ENCODE measurements around the gene KRTAP16-1.

The KRTAP16-1 gene

GRCh38 chr17:41333098-41333497 lies 24.0 kb upstream of the KRTAP16-1 start:
- TF ChIP-seq CTCF (conservative IDR thresholded peaks at IDR 0.05; ENCODE audit: low read length), result no peak
- TF ChIP-seq EZH2phosphoT487 (IDR thresholded peaks at IDR 0.05; ENCODE audit: borderline replicate concordance), result no peak
- no peak overlapping the region for H3K4me2 ChIP-seq (ENCODE audit: low read depth, low read length, poor library complexity, severe bottlenecking)
- H3K4me1 ChIP-seq (ENCODE audit: insufficient read depth, low read length, poor library complexity, severe bottlenecking), result no peaks in the 10 kb centered on the region
- no peaks in the 10 kb centered on the region for H3K9me3 ChIP-seq (ENCODE audit: insufficient read depth, low read depth, low read length)
- H3K36me3 ChIP-seq (ENCODE audit: insufficient read depth, low read length), result no peaks in the 10 kb centered on the region
- H4K20me1 ChIP-seq (ENCODE audit: insufficient read depth, low read length, poor library complexity, severe bottlenecking), result no peaks in the 10 kb centered on the region
- H3K27me3 ChIP-seq (ENCODE audit: insufficient read depth, low read length, poor library complexity, severe bottlenecking), result no peaks in the 10 kb centered on the region
- no peak overlapping the region for H2AFZ ChIP-seq (ENCODE audit: low read length)
- no peaks in the 10 kb centered on the region for H3K79me2 ChIP-seq (ENCODE audit: insufficient read depth, low read length)
- H3F3A ChIP-seq (ENCODE audit: low read depth), result no peaks in the 10 kb centered on the region
- H3K9me2 ChIP-seq (replicated peaks; ENCODE audit: low read depth, low read length), result no peaks in the 10 kb centered on the region
- no peak overlapping the region for H3K9ac ChIP-seq (ENCODE audit: low read depth, low read length, poor library complexity, severe bottlenecking)
- H3K4me3 ChIP-seq (ENCODE audit: low read length, poor library complexity, severe bottlenecking), result no peak overlapping the region

- H3K36me3 ChIP-seq (ENCODE audit: insufficient read depth, low read length), result no peaks in the 10 kb centered on the region
- no peaks in the 10 kb centered on the region for H4K20me1 ChIP-seq (ENCODE audit: insufficient read depth, low read length, poor library complexity, severe bottlenecking)
- H3K9me3 ChIP-seq (ENCODE audit: insufficient read depth, low read depth, low read length), result no peaks in the 10 kb centered on the region
- no peak overlapping the region for H3K4me3 ChIP-seq (ENCODE audit: low read length, poor library complexity, severe bottlenecking)
- no peak overlapping the region for H3K4me2 ChIP-seq (ENCODE audit: low read depth, low read length, poor library complexity, severe bottlenecking)
- H3K9ac ChIP-seq (ENCODE audit: low read depth, low read length, poor library complexity, severe bottlenecking), result no peak overlapping the region
- no peaks in the 10 kb centered on the region for H3K4me1 ChIP-seq (ENCODE audit: insufficient read depth, low read length, poor library complexity, severe bottlenecking)
- no peaks in the 10 kb centered on the region for H3K27me3 ChIP-seq (ENCODE audit: insufficient read depth, low read length, poor library complexity, severe bottlenecking)
- H3K9me2 ChIP-seq (replicated peaks; ENCODE audit: low read depth, low read length), result no peaks in the 10 kb centered on the region
- no peaks in the 10 kb centered on the region for H3K79me2 ChIP-seq (ENCODE audit: insufficient read depth, low read length)
- no peaks in the 10 kb centered on the region for H3F3A ChIP-seq (ENCODE audit: low read depth)
- TF ChIP-seq EZH2phosphoT487 (IDR thresholded peaks at IDR 0.05; ENCODE audit: borderline replicate concordance) (no peak), CTCF (conservative IDR thresholded peaks at IDR 0.05; ENCODE audit: low read length) (no peak)
- no peak overlapping the region for H2AFZ ChIP-seq (ENCODE audit: low read length)
Measured at GRCh38 chr17:41332239-41332638, 23.1 kb upstream of the KRTAP16-1 start.

GRCh38 chr17:41331606-41332005 lies 22.5 kb upstream of the KRTAP16-1 start:
- Histone ChIP-seq H3K79me2 (ENCODE audit: insufficient read depth, low read length) (no peaks in the 10 kb centered on the region), H3F3A (ENCODE audit: low read depth) (no peaks in the 10 kb centered on the region)

More at GRCh38 chr17:41331606-41332005, 22.5 kb upstream of the KRTAP16-1 start:
- Histone ChIP-seq H3K4me1 (ENCODE audit: insufficient read depth, low read length, poor library complexity, severe bottlenecking) (no peaks in the 10 kb centered on the region), H3K4me3 (ENCODE audit: low read length, poor library complexity, severe bottlenecking) (no peak overlapping the region), H3K27me3 (ENCODE audit: insufficient read depth, low read length, poor library complexity, severe bottlenecking) (no peaks in the 10 kb centered on the region), H3K4me2 (ENCODE audit: low read depth, low read length, poor library complexity, severe bottlenecking) (no peak overlapping the region), H4K20me1 (ENCODE audit: insufficient read depth, low read length, poor library complexity, severe bottlenecking) (no peaks in the 10 kb centered on the region), H3K9me3 (ENCODE audit: insufficient read depth, low read depth, low read length) (no peaks in the 10 kb centered on the region), H3K36me3 (ENCODE audit: insufficient read depth, low read length) (no peaks in the 10 kb centered on the region), H2AFZ (ENCODE audit: low read length) (no peak overlapping the region), H3K9ac (ENCODE audit: low read depth, low read length, poor library complexity, severe bottlenecking) (no peak overlapping the region), H3K9me2 (replicated peaks; ENCODE audit: low read depth, low read length) (no peaks in the 10 kb centered on the region)
- no peak for TF ChIP-seq EZH2phosphoT487 (IDR thresholded peaks at IDR 0.05; ENCODE audit: borderline replicate concordance)
- TF ChIP-seq CTCF (conservative IDR thresholded peaks at IDR 0.05; ENCODE audit: low read length), result no peak

Measured in Loucy (cell line).